PC-9 (cell line): Measurements from ENCODE around the gene ANXA11.

Source experiments
- CTCF ChIP-seq: fragments of 200-600 bp; sonication (generic); conservative IDR thresholded peaks from 2 replicates; pipeline ENCODE4 v1.6.1; 2017; ENCODE audit warnings: mixed run types, antibody characterized with exemption, mild to moderate bottlenecking, moderate library complexity
- EZH2 ChIP-seq: fragments of 200-600 bp; sonication (generic); IDR thresholded peaks from 2 replicates; pipeline ENCODE4 v1.8.0; 2017; ENCODE audit warnings: antibody characterized with exemption, low read depth

DNA sequence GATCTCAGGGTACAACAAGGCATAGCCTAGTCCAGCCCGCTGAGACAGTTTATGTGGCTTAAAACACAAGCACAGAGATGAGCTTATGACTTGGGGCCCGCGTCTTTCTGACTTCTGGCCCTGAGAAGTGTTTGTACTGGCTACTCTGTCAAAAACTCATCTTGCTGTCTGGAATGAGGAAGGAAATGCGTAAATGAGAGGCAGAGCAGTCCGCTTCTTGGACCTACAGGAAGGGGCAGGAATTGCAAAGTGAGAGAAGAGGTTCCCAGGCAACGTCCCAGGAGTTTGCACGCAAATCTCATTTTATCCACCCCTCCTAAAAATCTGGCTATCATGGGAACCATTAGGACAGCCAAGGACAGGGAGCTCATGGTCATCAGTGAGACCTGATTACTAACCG lies 5.5 kb downstream of the ANXA11 start:
- TF ChIP-seq CTCF (no peak), EZH2 (no peak)
